GM19455 (cell line): ENCODE measurements around the gene CD96.
"Not testable (repeated sequence)": the region's sequence is repeated elsewhere in the genome, so short reads cannot be mapped to it uniquely, and the experiment has no call there.

Experiments used
- ATAC-seq: cut with Tn5 transposase; IDR thresholded peaks from one replicate; pipeline ENCODE4 v1.9.1; 2021; ENCODE audit not compliant: unreplicated experiment

Gene CD96

DNA sequence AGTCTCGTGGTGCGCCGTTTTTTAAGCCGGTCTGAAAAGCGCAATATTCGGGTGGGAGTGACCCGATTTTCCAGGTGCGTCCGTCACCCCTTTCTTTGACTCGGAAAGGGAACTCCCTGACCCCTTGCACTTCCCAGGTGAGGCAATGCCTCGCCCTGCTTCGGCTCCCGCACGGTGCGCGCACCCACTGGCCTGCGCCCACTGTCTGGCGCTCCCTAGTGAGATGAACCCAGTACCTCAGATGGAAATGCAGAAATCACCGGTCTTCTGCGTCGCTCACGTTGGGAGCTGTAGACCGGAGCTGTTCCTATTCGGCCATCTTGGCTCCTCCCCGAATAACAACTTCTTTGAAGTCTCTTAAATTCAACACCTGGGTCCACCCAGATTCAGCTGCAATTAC, 19.9 kb downstream of the CD96 start:
- ATAC-seq = not testable (repeated sequence)

DNA sequence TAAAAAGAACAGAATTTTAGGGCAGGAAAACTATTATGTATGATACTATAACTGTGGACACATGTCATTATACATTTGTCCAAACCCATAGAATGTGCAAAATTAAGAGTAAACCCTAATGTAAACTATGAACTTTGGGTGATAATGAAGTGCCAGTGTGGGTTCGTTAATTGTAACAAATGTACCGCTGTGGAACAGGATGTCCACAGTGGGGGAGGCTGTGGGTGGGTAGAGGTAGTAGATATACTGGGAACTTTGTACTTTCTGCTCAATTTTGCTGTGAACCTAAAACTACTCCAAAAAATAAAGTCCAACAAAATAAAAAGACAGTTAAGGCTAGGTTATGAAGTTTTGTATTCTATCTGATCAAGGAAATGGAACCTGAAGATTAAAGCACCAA, 24.8 kb downstream of the CD96 start:
- ATAC-seq = no peak

DNA sequence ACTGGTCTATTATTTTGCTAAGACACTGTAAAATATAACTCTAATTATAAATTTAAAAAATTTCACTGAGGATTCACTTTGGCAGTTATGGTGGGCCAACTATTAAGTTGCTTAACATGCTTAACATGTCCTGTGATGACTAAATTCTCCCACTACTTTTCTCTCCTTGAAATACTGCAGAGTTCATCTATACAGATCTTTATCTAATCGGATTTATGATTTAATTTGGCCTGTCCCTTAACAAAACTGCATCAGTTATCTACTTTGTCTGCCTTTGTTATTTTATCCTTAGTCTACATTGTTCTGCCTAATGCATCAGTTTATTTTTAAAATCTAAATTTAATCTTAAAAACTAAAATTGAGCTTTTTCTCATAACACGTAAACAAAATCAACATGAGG, 26.4 kb downstream of the CD96 start:
- no peak for ATAC-seq

DNA sequence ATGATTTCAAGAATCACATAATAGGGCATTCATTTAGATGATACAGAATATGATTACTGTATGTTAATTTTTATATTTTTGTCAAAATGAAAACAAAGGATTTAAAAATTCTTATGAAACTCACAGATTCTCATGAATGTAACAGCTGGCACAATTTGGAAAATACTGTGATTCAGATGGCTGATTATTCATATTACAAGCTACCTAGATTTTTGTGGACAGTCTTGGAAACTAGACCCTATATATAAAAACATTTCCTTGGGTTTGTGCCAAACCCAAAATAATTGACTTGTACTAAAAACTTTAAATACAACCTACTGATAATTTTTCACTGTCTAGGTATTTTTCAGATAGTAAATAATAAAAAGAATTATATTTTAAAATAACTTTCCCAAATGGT, 26.9 kb downstream of the CD96 start:
- no peak for ATAC-seq

DNA sequence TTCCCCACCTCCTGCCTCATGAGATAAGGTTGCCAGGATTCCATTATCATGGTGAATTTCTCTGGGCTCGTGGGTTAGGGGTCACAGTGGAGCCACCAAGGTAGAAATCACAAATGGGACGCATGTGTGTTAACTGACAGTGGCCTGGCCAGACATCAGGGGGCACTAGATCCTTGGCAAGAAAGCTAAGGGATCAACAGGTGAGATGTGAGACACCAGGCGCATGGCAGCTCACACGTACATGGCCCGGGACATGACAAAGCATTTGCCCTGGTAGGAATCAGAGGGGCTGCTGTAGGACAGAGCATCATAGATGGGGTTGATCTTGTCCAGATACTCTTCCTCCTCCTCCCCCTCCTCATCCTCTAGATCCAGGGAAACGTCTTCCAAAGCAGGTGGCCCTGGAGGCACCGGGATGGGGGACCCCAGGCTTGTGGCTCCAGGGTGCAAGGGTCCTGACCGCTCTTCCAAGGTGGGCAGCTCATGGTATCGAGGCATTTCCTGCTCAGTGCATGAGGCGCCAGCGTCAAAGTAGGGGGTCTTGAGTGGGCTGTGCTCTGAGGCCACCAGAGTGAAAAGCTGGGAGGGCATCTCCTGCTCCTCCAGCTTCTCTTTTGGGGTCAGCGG, 28.5 kb downstream of the CD96 start:
- ATAC-seq = no peak

DNA sequence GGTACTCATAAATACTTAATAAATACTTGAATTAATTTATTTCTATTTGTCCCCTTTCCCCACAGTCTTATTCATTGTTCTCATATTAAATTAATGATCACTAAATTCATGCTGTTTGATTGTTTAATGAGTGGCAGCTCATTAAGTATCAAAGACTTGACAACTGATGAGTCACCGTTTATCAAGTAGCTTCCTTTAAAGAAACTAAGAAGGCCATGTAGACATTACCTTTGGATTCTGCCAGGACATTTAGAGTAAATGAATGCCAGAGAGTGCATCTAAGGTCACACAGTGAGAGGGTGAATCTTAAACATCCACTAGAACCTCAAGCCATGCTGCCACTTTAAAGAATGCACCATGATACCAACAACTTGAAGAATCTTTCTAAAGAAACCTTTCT, 29.3 kb downstream of the CD96 start:
- ATAC-seq = no peak

DNA sequence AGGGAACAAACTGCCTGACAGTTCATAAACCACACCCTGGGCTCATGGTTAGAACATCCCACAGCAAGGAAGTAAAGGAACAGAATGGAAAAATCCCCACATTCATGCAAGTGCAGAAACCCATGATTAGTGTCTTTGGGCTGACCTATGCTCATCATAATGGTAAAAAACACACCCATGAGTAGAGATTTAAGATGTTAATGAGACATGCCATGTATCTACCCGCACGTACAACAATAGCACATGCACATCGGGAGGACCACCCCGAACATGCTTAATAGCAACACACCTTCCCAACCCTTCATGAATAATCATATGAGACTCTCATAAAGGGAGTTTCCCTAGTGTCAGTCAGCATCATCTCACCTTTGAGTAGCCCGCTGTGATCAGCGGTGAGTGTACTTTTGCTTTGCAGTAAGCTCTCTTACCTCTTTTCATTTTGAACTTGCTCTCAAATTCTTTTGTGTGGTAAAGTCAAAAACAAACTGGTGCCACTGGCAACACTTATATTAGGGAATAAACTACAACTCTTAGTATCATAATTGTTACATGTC, 30.0 kb downstream of the CD96 start:
- no peak for ATAC-seq

DNA sequence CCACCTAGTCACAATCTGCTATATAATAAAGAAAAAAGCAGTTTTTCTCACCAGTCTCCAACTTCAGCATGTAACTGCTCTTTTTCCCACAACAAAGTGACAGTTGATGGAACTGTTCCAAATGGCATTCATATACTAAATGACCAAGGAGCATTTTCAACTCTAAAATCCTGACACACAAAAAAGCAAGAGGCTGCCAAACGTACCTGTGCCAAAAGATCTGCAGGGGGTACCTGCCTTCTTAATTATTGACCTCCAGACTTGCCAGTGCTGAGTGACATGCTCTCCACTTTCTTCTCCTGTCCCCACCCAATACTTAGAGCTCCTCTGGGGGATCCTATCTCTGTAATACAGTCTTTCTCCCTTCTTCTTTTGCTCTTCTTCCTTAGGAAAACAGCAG, 35.1 kb downstream of the CD96 start:
- ATAC-seq = no peak

DNA sequence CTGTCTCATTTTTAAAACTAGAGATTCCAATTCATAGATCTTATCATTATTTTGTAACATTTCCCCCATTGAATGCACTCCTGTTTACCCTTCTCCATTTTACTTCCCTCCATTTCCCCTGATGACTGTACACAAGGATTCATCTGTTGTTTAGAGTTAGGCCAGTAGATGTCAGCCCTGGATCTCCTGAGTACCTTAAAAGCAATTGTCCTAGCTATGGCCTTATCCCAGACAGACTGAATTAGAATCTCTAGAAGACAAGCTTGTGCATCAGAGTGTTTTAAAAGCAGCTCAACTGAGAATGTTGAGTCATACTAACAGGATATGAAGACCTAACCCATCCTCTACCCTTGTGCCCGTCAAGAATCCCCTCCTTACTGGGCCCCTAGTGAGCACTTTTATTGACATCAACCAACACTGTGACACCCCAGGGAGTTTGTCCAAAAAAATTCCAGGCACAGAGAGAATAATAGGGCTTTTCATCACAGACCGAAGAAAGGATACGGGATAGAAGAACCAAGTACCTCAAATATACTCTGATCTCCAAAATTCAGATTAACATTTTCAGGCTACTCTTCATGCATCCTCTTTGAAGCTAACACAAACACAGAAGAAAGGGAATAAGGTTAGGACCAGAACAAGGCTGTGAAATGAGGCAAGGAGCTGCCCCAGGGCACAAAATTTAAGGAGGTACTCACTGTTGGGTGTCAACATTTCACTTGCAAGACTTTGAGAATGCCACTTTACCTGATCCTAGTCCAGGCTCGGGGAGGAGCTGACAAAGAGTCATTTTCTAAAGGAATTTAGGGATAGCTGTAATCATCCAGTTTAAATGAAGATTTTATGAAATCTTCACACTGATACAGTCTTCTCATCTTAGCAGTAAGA, 36.0 kb downstream of the CD96 start:
- peak; percentile 91 for ATAC-seq

DNA sequence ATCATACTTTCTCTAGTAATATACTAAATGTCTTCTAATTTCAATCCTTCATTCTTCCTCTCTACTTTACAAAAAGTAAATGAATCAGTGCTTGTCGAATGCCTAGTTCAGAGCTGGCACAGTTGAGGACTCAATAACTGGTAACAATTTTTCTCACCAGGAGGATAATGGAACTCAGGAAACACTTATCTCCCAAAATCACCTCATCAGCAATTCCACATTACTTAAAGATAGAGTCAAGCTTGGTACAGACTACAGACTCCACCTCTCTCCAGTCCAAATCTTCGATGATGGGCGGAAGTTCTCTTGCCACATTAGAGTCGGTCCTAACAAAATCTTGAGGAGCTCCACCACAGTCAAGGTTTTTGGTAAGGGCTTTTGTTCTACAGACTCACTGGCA, 36.9 kb downstream of the CD96 start:
- ATAC-seq = no peak

DNA sequence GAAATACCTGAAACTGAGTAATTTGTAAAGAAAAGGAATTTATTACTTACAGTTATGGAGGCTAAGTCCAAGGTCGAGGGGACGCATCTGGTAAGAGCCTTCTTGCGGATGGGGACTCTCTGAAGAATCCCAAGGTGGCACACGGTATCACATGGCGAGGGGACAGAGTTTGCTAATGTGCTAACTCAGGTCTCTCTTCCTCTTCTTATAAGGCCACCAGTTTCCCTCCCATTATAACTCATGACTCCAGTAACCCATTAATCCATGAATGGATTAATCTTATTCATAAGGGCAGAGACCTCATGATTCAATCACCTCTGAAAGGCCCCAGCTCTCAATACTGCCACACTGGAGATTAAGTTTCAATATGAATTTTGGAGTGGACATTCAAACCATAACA, 37.5 kb downstream of the CD96 start:
- ATAC-seq = no peak

DNA sequence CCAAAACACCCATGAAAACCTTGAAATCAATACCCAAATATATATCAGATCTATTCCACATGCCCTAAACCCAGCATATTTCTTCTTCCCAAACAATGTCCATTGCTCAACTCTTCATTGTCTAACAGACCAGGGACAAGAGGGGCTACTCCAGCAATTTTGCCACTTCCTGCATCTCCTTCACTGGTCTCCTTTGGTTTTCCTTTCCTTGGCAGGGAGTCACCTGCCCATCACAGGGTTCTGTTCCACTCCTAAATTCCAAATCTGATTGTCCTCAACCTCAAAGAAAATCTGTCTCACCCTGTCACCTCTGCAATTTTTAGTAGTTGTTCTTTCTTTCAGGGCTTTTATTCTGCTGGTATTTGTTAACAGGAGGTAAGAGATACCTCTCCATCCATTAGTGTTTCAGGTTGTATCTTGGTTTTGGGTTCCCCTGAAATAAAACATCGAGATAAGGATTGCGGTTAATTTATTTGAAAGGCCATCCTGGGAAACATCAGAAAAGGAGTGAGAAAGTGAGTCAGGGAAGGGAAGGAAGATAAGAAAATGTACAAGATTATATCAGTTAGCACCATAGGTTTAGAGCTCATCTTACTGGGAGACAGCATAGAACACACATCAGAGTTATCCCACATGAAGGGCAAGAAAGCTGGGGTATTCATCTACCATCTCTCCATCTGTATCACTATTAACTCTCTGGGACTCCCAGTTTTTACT, 39.6 kb downstream of the CD96 start:
- ATAC-seq = no peak

DNA sequence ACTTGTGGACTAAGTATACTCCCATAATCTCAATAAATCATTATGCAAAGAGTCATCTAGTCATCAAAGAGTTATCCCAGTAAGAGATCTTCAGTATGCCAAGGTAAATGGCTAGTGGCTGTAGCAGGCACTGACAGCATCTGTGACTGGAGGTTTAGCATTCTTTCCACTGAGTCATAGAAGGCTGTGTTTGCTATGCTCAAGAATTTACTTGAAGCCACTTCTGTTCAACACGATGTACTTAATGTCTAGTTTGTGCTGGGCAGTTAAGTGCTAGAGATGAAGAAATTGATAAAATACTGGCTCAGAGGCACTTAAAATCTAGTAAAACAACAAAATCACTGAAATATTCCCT, 40.1 kb downstream of the CD96 start:
- no peak for ATAC-seq

DNA sequence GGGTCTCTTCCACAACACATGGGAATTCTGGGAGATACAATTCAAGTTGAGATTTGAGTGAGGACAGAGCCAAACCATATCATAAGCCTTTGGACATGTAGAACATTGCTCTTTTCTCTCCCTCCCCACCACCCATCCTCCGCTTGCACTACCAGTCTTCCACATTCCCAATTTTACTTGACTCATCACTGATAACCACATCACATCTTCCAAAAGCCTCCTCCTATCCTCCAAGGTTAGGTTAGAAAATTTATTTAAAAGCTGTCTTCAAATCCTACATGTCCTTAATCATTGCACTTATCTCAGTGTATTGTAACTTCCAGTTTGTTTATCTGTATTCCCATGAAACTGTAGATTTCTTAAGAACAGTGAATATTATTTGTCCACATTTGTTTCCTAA, 42.7 kb downstream of the CD96 start:
- ATAC-seq = no peak

DNA sequence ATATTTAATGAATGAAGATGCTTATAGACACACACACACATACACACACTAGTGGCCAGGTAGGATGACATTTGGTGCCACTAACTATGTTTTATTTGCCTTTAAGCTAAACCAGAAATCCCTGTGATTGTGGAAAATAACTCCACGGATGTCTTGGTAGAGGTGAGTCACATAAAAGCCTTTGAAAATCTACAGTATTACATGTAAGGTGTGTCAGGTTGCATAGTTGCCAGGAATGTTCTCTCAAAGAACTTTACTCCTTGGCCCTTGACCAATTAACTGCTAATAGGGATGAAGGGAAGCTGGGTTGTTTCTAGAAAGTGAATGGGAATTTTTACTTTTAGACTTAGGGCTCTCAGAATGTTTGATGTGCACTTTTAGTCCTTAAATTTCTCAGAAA, 43.2 kb downstream of the CD96 start:
- no peak for ATAC-seq

DNA sequence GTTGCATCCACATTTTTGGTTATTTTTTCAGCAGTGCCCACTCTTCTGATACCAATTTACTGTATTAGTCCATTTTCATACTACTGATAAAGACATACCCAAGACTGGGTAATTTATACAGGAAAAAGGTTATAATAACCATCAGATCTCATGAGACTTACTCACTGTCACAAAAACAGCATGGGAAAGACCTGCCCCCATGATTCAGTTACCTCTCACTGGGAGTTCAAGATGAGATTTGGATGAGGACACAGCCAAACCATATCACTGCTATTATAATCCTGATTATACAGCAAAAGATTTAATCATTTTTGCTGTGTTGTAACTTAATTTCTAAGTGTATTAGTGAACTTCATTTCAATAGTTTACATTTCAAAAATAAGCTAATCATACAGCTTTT, 46.5 kb downstream of the CD96 start:
- ATAC-seq = no peak

DNA sequence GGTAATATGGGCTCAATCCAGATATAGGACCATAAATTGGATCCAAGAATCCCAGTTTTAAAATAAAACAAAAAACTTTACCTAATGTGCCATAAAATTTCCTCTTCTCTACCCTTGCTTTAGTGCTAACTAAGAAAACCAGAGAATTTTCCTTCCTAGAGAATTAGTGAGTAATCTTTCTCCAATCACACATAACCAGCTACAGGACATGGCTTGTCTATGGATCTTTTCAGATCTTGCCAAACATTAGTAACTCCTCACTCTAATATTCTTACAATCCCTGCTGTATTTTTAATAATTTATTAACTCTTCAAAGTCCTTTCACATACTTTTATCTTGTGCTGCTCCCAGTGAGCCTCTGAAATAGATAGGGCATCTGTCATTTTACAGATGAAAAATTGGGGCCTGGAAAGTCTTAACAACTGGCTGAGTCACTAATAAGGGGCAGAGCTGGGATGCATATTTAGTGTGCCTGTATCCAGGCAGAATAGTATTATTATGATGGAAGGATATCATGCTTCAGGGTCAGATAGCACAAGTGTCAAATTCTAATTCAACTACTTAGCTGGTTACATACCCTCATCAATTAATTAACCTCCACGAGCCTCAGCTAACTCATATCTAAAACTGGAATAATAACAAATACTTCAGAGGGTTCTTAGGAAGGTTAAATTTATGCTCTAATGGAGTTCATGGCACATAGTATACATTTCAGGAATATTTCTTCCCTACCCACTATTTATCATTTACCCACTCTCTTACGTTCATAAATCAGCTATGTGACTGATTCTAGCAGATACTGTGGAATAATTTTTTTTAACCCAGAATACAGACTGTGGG, 47.5 kb downstream of the CD96 start:
- no peak for ATAC-seq

DNA sequence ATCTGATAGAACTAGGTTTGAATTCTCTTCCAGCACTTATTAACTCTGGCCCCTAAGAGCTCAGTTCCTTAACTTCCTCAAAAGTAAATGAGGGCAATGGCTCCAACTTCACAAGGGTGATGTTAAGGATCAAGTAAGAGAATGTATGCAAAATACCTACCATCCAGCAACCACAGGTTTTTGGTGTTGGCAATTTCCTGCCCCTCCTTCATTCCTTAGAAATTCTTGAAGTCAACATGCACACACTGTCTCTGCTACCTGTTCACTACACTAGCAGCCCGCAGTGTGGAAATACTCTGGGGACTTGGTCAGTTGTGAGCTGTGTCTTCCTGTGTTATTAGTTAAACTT, 48.1 kb downstream of the CD96 start:
- no peak for ATAC-seq

DNA sequence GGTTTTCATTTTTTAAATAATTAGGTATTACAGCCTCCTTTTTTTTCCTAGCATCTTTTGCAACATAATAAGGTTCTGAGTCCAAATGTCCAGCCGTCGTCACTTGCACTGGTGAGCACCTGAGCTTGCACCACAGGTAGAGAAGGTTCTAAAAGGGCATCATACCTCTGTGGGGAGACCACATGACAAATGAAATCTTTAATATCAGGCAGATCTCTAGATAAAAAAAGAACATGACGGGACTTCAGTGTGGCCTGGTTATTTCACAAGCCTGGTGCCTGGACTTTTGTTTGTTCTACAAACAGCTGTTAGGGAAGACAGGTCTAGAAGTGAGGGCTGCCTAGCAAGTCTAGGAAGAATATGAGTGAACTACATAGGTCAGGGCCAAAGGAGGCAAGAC, 49.6 kb downstream of the CD96 start:
- no peak for ATAC-seq

DNA sequence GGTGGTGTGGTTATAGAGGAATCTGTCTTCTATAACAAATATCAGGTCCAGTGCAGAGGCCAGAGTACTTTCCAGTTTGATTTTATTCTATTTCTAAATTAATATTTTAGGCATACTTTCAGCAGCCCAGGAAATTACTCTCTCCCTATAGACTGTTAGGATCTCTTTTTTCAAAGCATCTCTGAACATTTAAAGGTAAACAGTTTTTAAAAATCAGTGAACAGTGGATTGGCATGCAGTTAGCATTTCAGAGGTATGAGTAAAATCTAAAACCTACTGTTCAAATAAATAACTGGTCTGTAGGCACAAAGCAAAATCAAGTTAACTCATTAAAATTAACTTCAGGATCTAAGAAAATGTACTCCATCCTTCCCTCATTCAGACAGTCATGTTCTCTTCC, 50.1 kb downstream of the CD96 start:
- ATAC-seq = no peak

DNA sequence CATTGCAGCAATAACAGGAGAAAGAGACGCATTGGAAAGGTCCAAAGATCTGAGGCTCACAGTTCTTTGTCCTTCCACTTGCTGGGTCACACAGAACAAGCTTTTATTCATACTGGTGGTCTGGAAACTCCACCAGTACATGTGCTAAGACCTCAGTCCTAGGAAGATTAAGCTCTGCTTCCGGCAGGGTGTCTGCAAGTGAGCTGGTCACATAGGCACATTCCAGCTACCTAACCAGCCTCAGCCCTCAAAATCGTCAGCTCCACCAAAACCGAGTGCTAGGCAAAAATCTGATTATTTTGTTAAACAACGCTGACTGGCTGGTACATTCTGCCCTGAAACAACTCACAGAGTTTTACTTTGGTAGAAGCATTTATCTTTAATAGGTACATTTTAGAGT, 50.9 kb downstream of the CD96 start:
- ATAC-seq = no peak
